HCT116 (cell line): ENCODE data around the gene LRRC4C. TPM values are rescaled to one million over a fixed set of nuclear protein-coding genes. Genes with fewer than 3 reads are reported as not detected.

ENCODE experiments used
- ATAC-seq: fragments of 200-7000 bp; cut with Tn5 transposase; 2 replicates; pipeline ENCODE4 v1.9.1; 2020; ENCODE audit warnings: mild to moderate bottlenecking, moderate library complexity
- BruUV-seq: library from RNA; stranded (reverse); fragments of 400-500 nt; replicated peaks from 2 replicates; lab custom pipeline; 2021; lab: Mats Ljungman, UMichigan
- CTCF ChIA-PET: fragments of 300-600 bp; sonication (Branson Sonifier 250); formaldehyde crosslinking; loops from one replicate; lab custom pipeline; 2021; ENCODE audit warnings: antibody characterized with exemption; lab: Charles Lee
- POLR2A ChIA-PET: fragments of 300-600, 350-600 bp; sonication (Branson Sonifier 250); formaldehyde crosslinking; loops from one replicate; lab custom pipeline; 2021; ENCODE audit warnings: antibody characterized with exemption; lab: Charles Lee
- RAD21 ChIA-PET, 2 experiments: fragments of 300-600 bp; sonication (Branson Sonifier 250); formaldehyde crosslinking; loops; one replicate each; lab custom pipeline; 2023; ENCODE audit warnings: low total read pairs in 2 of 2; ENCODE audit not compliant: uncharacterized antibody in 2 of 2, unreplicated experiment in 2 of 2, low non-redundant PET in 1 of 2; lab: Charles Lee
- DNase-seq: peaks from one replicate; pipeline ENCODE4 v3.0.0-alpha.2; 2010; ENCODE audit warnings: low read depth, low spot score
- H2AFZ ChIP-seq: fragments of 200-600 bp; shearing (Covaris generic), sonication (generic); 2 replicates; pipeline ENCODE4 v1.6.1; 2017; ENCODE audit warnings: low read depth, mixed run types, mixed read lengths, antibody characterized with exemption, low read length; ENCODE audit not compliant: poor library complexity, severe bottlenecking
- H3K27ac ChIP-seq: 2 replicates; pipeline ENCODE4 v1.5.1; 2012; ENCODE audit warnings: low read depth, low read length
- H3K27me3 ChIP-seq: fragments of 200-600 bp; sonication (generic); 2 replicates; pipeline ENCODE4 v1.6.1; 2016; ENCODE audit warnings: mixed run types, low read length, mixed read lengths; ENCODE audit not compliant: insufficient read depth
- H3K36me3 ChIP-seq, 2 experiments: fragments of 200-500 bp in 1 of 2; fragments of 200-600 bp in 1 of 2; sonication (Bioruptor generic) in 1 of 2; sonication (generic) in 1 of 2; 2 replicates each; pipeline versions ENCODE4 v1.5.1 to v1.6.1; 2014 to 2016; ENCODE audit warnings: low read length in 2 of 2, inconsistent platforms in 1 of 2, mixed read lengths in 1 of 2, mixed run types in 1 of 2; ENCODE audit not compliant: insufficient read depth in 2 of 2, control insufficient read depth in 1 of 2
- H3K4me1 ChIP-seq, 2 experiments: fragments of 200-600 bp in 1 of 2; sonication (generic) in 1 of 2; 2 replicates each; pipeline versions ENCODE4 v1.5.1 to v1.6.1; 2012 to 2017; ENCODE audit warnings: low read length in 2 of 2, inconsistent platforms in 1 of 2, mild to moderate bottlenecking in 1 of 2, mixed read lengths in 1 of 2, mixed run types in 1 of 2, moderate library complexity in 1 of 2; ENCODE audit not compliant: insufficient read depth in 2 of 2, control insufficient read depth in 1 of 2
- H3K4me2 ChIP-seq: fragments of 200-600 bp; sonication (generic); 2 replicates; pipeline ENCODE4 v1.6.1; 2017; ENCODE audit warnings: mixed run types, low read length, mixed read lengths
- H3K4me3 ChIP-seq, 2 experiments: fragments of 200-600 bp in 1 of 2; sonication (generic) in 1 of 2; replicated peaks in 1 of 2; 2 replicates each; pipeline ENCODE4 v1.5.1; 2011 to 2016; ENCODE audit warnings: low read length in 2 of 2, control low read depth in 1 of 2, low read depth in 1 of 2, mild to moderate bottlenecking in 1 of 2, mixed read lengths in 1 of 2, mixed run types in 1 of 2
- H3K79me2 ChIP-seq: fragments of 200-600 bp; sonication (generic); 2 replicates; pipeline ENCODE4 v1.6.1; 2017; ENCODE audit warnings: mild to moderate bottlenecking, mixed run types, low read length, moderate library complexity, mixed read lengths; ENCODE audit not compliant: insufficient read depth
- H3K9ac ChIP-seq: fragments of 200-600 bp; sonication (generic); 2 replicates; pipeline ENCODE4 v1.6.1; 2016; ENCODE audit warnings: low read length, mixed read lengths
- H3K9me2 ChIP-seq: fragments of 200-600 bp; sonication (generic), shearing (Covaris generic); 2 replicates; pipeline ENCODE4 v1.6.1; 2017; ENCODE audit warnings: mixed run types, mild to moderate bottlenecking, moderate library complexity; ENCODE audit not compliant: insufficient read depth
- H3K9me3 ChIP-seq, 2 experiments: fragments of 200-500 bp in 1 of 2; fragments of 200-600 bp in 1 of 2; sonication (Bioruptor generic) in 1 of 2; sonication (generic) in 1 of 2; 2 replicates each; pipeline ENCODE4 v1.6.1; 2014 to 2017; ENCODE audit warnings: low read length in 2 of 2, mixed read lengths in 2 of 2, inconsistent platforms in 1 of 2, low read depth in 1 of 2, mild to moderate bottlenecking in 1 of 2, mixed run types in 1 of 2, moderate library complexity in 1 of 2; ENCODE audit not compliant: control insufficient read depth in 1 of 2, insufficient read depth in 1 of 2
- H4K20me1 ChIP-seq: fragments of 200-600 bp; sonication (generic), shearing (Covaris generic); 2 replicates; pipeline ENCODE4 v1.6.1; 2017; ENCODE audit warnings: mixed run types, mild to moderate bottlenecking, moderate library complexity; ENCODE audit not compliant: insufficient read depth
- CBX3 ChIP-seq: IDR thresholded peaks from 2 replicates; pipeline ENCODE4 v1.6.1; 2012; ENCODE audit warnings: low read depth
- CEBPB ChIP-seq: IDR thresholded peaks from 2 replicates; pipeline ENCODE4 v1.6.1; 2012; ENCODE audit warnings: low read depth
- EGR1 ChIP-seq: IDR thresholded peaks from 2 replicates; pipeline ENCODE4 v1.6.1; 2012; ENCODE audit warnings: low read depth
- ELF1 ChIP-seq: IDR thresholded peaks from 2 replicates; pipeline ENCODE4 v1.6.1; 2012; ENCODE audit warnings: low read depth, borderline replicate concordance
- FOSL1 ChIP-seq: IDR thresholded peaks from 2 replicates; pipeline ENCODE4 v1.6.1; 2012; ENCODE audit warnings: low read depth
- POLR2A ChIP-seq: IDR thresholded peaks from 2 replicates; pipeline ENCODE4 v1.7.0; 2011; ENCODE audit warnings: borderline replicate concordance; ENCODE audit not compliant: insufficient read depth, insufficient read length; ENCODE audit errors: extremely low read depth
- POLR2AphosphoS5 ChIP-seq: IDR thresholded peaks from 2 replicates; pipeline ENCODE4 v1.6.1; 2011; ENCODE audit warnings: mild to moderate bottlenecking, low read depth, low read length, moderate library complexity
- SP1 ChIP-seq: IDR thresholded peaks from 2 replicates; pipeline ENCODE4 v1.6.1; 2012; ENCODE audit warnings: low read depth
- SRF ChIP-seq: IDR thresholded peaks from 2 replicates; pipeline ENCODE4 v1.6.1; 2012; ENCODE audit warnings: low read depth
- TCF7L2 ChIP-seq: IDR thresholded peaks from 2 replicates; pipeline ENCODE4 v1.7.0; 2011; ENCODE audit warnings: borderline replicate concordance, inconsistent platforms; ENCODE audit not compliant: insufficient read depth, insufficient read length; ENCODE audit errors: extremely low read depth
- YY1 ChIP-seq: IDR thresholded peaks from 2 replicates; pipeline ENCODE4 v1.6.1; 2011; ENCODE audit warnings: low read length, low read depth, moderate library complexity, mild to moderate bottlenecking; ENCODE audit not compliant: insufficient replicate concordance; ENCODE audit errors: extremely low read depth
- ZFX ChIP-seq: fragments of 450-650 bp; IDR thresholded peaks from 2 replicates; pipeline ENCODE4 v1.6.1; 2017
- ZNF274 ChIP-seq: fragments of 200-500 bp; sonication (Bioruptor generic); IDR thresholded peaks from 2 replicates; pipeline ENCODE4 v1.6.1; 2014; ENCODE audit warnings: mild to moderate bottlenecking, low read depth, low read length, inconsistent platforms
- intact Hi-C: fragments of 100-400 bp; cut with micrococcal nuclease; formaldehyde crosslinking; loops from 2 replicates; pipeline ENCODE4 v1.10.0; 2022
- total RNA-seq: library from RNA; stranded (reverse); gene quantifications from one replicate; pipeline ENCODE4 v1.2.1, GENCODE V29; 2021; ENCODE audit not compliant: unreplicated experiment
- TF ChIP-seq, protein P1 (sequence below), 3 experiments: fragments of 200-600 bp in 1 of 3; sonication (generic) in 1 of 3; IDR thresholded peaks in 2 of 3; conservative IDR thresholded peaks in 1 of 3; 2 replicates each; pipeline ENCODE4 v1.5.1; 2012 to 2017; ENCODE audit warnings: low read depth in 2 of 3, low read length in 2 of 3, antibody characterized with exemption in 1 of 3, borderline replicate concordance in 1 of 3, control low read depth in 1 of 3, mild to moderate bottlenecking in 1 of 3, mixed read lengths in 1 of 3, mixed run types in 1 of 3, moderate library complexity in 1 of 3; ENCODE audit not compliant: insufficient read depth in 1 of 3
- TF ChIP-seq, protein P2 (sequence below): IDR thresholded peaks from 2 replicates; pipeline ENCODE4 v1.6.1; 2012
- TF ChIP-seq, protein P3 (sequence below): IDR thresholded peaks from 2 replicates; pipeline ENCODE4 v1.6.1; 2012

Gene LRRC4C
- total RNA-seq, 1 experiment from 2014 or later, result not detected

DNA sequence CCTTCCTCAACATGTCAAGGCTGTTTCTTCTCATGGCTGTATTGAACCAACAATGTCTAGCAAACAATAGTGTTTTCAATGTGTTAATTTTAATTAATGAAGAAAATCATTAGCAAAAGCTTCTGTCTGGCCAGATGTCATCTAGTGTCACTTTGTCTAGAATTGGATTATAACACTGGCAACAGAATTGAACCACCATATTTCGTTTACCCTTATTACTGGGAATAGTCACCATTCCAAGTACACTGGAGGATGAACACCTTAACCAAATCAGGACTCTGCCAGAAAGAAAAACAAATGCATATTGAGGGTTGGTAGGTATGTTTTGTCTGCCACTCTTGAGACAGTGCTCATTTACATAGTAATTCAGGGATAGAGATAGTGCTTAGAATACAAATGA, 146.2 kb downstream of the LRRC4C start:
- RAD21 ChIA-PET, result no interaction called here
- no peaks in the 10 kb centered on the region for H3K79me2 ChIP-seq
- no peak overlapping the region for H3K4me2 ChIP-seq
- no peak for TF ChIP-seq ZNF274
- no peak for TF ChIP-seq FOSL1
- TF ChIP-seq YY1, result no peak
- no peak for TF ChIP-seq POLR2AphosphoS5
- TF ChIP-seq CEBPB, result no peak
- TF ChIP-seq, protein P1, sequence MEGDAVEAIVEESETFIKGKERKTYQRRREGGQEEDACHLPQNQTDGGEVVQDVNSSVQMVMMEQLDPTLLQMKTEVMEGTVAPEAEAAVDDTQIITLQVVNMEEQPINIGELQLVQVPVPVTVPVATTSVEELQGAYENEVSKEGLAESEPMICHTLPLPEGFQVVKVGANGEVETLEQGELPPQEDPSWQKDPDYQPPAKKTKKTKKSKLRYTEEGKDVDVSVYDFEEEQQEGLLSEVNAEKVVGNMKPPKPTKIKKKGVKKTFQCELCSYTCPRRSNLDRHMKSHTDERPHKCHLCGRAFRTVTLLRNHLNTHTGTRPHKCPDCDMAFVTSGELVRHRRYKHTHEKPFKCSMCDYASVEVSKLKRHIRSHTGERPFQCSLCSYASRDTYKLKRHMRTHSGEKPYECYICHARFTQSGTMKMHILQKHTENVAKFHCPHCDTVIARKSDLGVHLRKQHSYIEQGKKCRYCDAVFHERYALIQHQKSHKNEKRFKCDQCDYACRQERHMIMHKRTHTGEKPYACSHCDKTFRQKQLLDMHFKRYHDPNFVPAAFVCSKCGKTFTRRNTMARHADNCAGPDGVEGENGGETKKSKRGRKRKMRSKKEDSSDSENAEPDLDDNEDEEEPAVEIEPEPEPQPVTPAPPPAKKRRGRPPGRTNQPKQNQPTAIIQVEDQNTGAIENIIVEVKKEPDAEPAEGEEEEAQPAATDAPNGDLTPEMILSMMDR (IDR thresholded peaks at IDR 0.05 in 2 of 3, conservative IDR thresholded peaks at IDR 0.05 in 1 of 3; ENCODE audit: borderline replicate concordance in 1 of 3, insufficient read depth in 1 of 3, low read depth in 2 of 3, low read length in 2 of 3), result no peak
- no peak for TF ChIP-seq CBX3
- TF ChIP-seq ELF1, result no peak
- no peak for TF ChIP-seq ZFX
- TF ChIP-seq, protein P2, sequence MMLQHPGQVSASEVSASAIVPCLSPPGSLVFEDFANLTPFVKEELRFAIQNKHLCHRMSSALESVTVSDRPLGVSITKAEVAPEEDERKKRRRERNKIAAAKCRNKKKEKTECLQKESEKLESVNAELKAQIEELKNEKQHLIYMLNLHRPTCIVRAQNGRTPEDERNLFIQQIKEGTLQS, result no peak
- TF ChIP-seq, protein P3, sequence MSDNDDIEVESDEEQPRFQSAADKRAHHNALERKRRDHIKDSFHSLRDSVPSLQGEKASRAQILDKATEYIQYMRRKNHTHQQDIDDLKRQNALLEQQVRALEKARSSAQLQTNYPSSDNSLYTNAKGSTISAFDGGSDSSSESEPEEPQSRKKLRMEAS, result no peak
- no peak for TF ChIP-seq SP1
- TF ChIP-seq POLR2A, result no peak
- no peak for TF ChIP-seq EGR1
- no peak for TF ChIP-seq TCF7L2
- TF ChIP-seq SRF, result no peak
- no peaks in the 10 kb centered on the region for H3K36me3 ChIP-seq
- POLR2A ChIA-PET, result no interaction called here
- no peaks in the 10 kb centered on the region for H3K9me2 ChIP-seq
- no peak overlapping the region for H3K27ac ChIP-seq
- intact Hi-C loops, result no loop called here
- CTCF ChIA-PET, result no interaction called here
- H3K27me3 ChIP-seq, result no peaks in the 10 kb centered on the region
- H3K4me3 ChIP-seq, result no peak overlapping the region
- no peak overlapping the region for H2AFZ ChIP-seq
- no peaks in the 10 kb centered on the region for H3K4me1 ChIP-seq
- ATAC-seq, result no peak
- no peak for DNase-seq
- no peaks in the 10 kb centered on the region for H4K20me1 ChIP-seq
- no peak overlapping the region for H3K9ac ChIP-seq
- no TSS peak for BruUV-seq
- H3K9me3 ChIP-seq, result peaks cover 8 to 13% of the 10 kb centered on the region in 2 experiments; a peak in 2 of 4 replicates
